Activated B cell treated with CpG ODN at 0.5 μM for 24 hours (primary cell): Measurements from ENCODE around the gene HMBS. TPM values are rescaled to one million over a fixed set of nuclear protein-coding genes. Genes with fewer than 3 reads are reported as not detected.

Source experiments
- ATAC-seq: fragments of 200-7000 bp; cut with Tn5 transposase; one replicate; pipeline ENCODE4 v1.10.0; 2021; ENCODE audit warnings: low read depth, mild to moderate bottlenecking, moderate library complexity
- CTCF ChIA-PET: fragments of 350-600 bp; sonication (Branson Sonifier 250); formaldehyde crosslinking; loops from one replicate; lab custom pipeline; 2021; ENCODE audit warnings: antibody characterized with exemption; lab: Charles Lee
- POLR2A ChIA-PET: fragments of 350-600 bp; sonication (Branson Sonifier 250); formaldehyde crosslinking; loops from one replicate; lab custom pipeline; 2021; ENCODE audit warnings: antibody characterized with exemption; lab: Charles Lee
- DNase-seq: peaks from one replicate; pipeline ENCODE4 v3.0.0; 2022
- H3K27ac Mint-ChIP-seq: one replicate; pipeline ENCODE4 v1.8.0; 2020; ENCODE audit warnings: mixed read lengths
- H3K27me3 Mint-ChIP-seq: one replicate; pipeline ENCODE4 v1.8.0; 2021; ENCODE audit warnings: mixed read lengths
- H3K36me3 Mint-ChIP-seq: one replicate; pipeline ENCODE4 v1.8.0; 2021; ENCODE audit warnings: low read depth, mixed read lengths
- H3K4me1 Mint-ChIP-seq: one replicate; pipeline ENCODE4 v1.8.0; 2021; ENCODE audit warnings: mixed read lengths
- H3K4me3 Mint-ChIP-seq: one replicate; pipeline ENCODE4 v1.8.0; 2020; ENCODE audit warnings: mild to moderate bottlenecking, mixed read lengths
- H3K9me3 Mint-ChIP-seq: one replicate; pipeline ENCODE4 v1.8.0; 2020; ENCODE audit warnings: mixed read lengths
- intact Hi-C: fragments of 100-400 bp; cut with micrococcal nuclease; formaldehyde crosslinking; loops from one replicate; pipeline ENCODE4 v1.15.1; 2024
- total RNA-seq: library from RNA; stranded (reverse); gene quantifications from 2 replicates; pipeline ENCODE4 v1.2.3, GENCODE V29; 2022
- TF ChIP-seq, protein P1 (sequence below): fragments of 200-600 bp; IDR thresholded peaks from one replicate; pipeline ENCODE4 v1.8.0; 2022; ENCODE audit warnings: antibody characterized with exemption, mild to moderate bottlenecking

Gene HMBS
- total RNA-seq, 1 donor from 2014 or later = 26.9 TPM

DNA sequence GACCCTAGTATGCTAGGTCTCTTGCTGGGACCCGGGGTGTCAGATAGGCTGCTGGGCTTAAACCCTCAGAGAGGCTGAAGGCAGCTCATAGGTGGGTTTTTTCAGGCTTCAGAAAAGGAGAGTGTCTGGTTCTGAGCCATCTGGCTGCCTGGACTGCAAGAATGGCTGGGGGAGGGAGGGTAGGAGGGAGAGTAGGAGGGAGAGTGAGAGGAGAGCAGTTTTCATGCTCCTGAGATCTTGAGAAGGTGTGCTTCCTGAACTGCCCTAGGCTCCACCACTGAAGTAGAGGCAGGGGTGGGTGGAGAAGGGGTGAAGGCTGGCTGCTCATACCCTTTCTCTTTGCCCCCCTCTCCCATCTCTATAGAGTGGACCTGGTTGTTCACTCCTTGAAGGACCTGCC lies 4.6 kb downstream of the HMBS start:
- peaks cover 32% of the 10 kb centered on the region for H3K4me1 Mint-ChIP-seq
- ATAC-seq (no peak), DNase-seq (no peak)
- no peaks in the 10 kb centered on the region for H3K9me3 Mint-ChIP-seq
- POLR2A ChIA-PET = interaction anchor here (0.6 kb wide), 1 partner anchor 164 kb away, joined by 3 read pairs; the partner anchor contains the start of gene BCL9L
- peaks cover 24% of the 10 kb centered on the region for H3K36me3 Mint-ChIP-seq
- CTCF ChIA-PET = no interaction called here
- H3K4me3 Mint-ChIP-seq = no peak overlapping the region
- TF ChIP-seq, protein P1, sequence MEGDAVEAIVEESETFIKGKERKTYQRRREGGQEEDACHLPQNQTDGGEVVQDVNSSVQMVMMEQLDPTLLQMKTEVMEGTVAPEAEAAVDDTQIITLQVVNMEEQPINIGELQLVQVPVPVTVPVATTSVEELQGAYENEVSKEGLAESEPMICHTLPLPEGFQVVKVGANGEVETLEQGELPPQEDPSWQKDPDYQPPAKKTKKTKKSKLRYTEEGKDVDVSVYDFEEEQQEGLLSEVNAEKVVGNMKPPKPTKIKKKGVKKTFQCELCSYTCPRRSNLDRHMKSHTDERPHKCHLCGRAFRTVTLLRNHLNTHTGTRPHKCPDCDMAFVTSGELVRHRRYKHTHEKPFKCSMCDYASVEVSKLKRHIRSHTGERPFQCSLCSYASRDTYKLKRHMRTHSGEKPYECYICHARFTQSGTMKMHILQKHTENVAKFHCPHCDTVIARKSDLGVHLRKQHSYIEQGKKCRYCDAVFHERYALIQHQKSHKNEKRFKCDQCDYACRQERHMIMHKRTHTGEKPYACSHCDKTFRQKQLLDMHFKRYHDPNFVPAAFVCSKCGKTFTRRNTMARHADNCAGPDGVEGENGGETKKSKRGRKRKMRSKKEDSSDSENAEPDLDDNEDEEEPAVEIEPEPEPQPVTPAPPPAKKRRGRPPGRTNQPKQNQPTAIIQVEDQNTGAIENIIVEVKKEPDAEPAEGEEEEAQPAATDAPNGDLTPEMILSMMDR = no peak
- H3K27ac Mint-ChIP-seq = no peak overlapping the region
- intact Hi-C loops = no loop called here
- no peaks in the 10 kb centered on the region for H3K27me3 Mint-ChIP-seq

DNA sequence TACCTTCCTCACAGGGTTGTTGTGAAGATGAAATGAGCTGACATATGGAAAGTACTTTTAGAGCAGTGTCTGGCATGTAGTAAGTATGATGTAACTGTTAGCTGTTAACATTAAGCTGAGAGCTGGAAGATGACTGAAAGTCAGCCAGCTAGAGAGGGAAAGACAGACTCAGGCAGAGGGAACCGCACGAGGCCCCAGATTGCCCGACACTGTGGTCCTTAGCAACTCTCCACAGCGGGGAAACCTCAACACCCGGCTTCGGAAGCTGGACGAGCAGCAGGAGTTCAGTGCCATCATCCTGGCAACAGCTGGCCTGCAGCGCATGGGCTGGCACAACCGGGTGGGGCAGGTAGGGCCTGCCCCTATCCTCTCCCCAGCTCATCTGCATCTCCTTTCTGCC lies 6.5 kb downstream of the HMBS start:
- no peak overlapping the region for H3K4me3 Mint-ChIP-seq
- DNase-seq (no peak), ATAC-seq (no peak)
- no peaks in the 10 kb centered on the region for H3K27me3 Mint-ChIP-seq
- H3K9me3 Mint-ChIP-seq = no peaks in the 10 kb centered on the region
- peaks cover 27% of the 10 kb centered on the region for H3K4me1 Mint-ChIP-seq
- intact Hi-C loops = no loop called here
- ChIA-PET CTCF (no interaction called here), POLR2A (interaction anchor here (0.7 to 1.9 kb wide), 2 partner anchors 15 to 24 kb away, joined by 3 to 5 read pairs; partner anchors contain the start of genes C2CD2L and VPS11)
- H3K36me3 Mint-ChIP-seq = peaks cover 28% of the 10 kb centered on the region
- TF ChIP-seq, protein P1 = no peak
- H3K27ac Mint-ChIP-seq = no peak overlapping the region

DNA sequence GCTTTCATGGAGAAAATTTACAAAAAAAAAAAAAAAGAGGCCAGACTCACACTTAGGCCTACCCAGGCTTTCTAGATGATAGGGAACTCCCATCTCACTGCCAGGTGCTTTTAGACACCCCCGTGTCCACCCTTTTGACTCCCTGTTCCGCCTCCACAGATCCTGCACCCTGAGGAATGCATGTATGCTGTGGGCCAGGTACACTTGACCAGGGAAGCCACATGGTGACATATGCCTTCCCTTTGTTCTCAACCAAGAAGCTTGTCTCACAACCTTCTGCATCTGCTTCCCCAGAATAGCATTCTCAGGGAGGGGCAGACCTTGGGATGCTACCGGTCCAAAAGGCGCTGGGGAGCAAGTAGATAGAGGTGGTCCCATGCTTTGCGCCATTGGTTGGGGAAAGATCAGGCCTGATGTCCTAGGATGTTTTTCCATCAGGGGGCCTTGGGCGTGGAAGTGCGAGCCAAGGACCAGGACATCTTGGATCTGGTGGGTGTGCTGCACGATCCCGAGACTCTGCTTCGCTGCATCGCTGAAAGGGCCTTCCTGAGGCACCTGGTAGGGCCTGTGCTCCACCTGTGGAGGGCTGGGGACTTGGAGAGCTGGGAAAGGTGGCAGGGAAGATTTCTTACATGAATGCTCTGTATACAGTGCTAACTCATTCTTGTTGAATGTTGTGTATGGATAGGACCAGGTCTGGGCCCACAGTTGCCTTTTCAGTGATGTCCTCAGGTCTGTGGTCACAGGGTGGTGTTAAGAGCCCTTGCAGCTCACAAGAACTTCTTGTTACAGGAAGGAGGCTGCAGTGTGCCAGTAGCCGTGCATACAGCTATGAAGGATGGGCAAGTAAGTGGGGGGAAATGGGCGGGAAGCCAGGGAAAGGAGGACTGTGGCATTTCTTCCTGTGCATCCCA lies 7.5 kb downstream of the HMBS start:
- H3K9me3 Mint-ChIP-seq = no peaks in the 10 kb centered on the region
- intact Hi-C loops = no loop called here
- no peaks in the 10 kb centered on the region for H3K27me3 Mint-ChIP-seq
- TF ChIP-seq, protein P1 = no peak
- DNase-seq (no peak), ATAC-seq (no peak)
- ChIA-PET POLR2A (interaction anchor here (1.9 kb wide), 1 partner anchor 14 kb away, joined by 5 read pairs; the partner anchor contains the start of gene C2CD2L), CTCF (no interaction called here)
- H3K4me1 Mint-ChIP-seq = peaks cover 33% of the 10 kb centered on the region
- H3K36me3 Mint-ChIP-seq = peaks cover 36% of the 10 kb centered on the region
- peak overlapping the region; percentile 24 for H3K4me3 Mint-ChIP-seq
- peak overlapping the region; percentile 41 for H3K27ac Mint-ChIP-seq

DNA sequence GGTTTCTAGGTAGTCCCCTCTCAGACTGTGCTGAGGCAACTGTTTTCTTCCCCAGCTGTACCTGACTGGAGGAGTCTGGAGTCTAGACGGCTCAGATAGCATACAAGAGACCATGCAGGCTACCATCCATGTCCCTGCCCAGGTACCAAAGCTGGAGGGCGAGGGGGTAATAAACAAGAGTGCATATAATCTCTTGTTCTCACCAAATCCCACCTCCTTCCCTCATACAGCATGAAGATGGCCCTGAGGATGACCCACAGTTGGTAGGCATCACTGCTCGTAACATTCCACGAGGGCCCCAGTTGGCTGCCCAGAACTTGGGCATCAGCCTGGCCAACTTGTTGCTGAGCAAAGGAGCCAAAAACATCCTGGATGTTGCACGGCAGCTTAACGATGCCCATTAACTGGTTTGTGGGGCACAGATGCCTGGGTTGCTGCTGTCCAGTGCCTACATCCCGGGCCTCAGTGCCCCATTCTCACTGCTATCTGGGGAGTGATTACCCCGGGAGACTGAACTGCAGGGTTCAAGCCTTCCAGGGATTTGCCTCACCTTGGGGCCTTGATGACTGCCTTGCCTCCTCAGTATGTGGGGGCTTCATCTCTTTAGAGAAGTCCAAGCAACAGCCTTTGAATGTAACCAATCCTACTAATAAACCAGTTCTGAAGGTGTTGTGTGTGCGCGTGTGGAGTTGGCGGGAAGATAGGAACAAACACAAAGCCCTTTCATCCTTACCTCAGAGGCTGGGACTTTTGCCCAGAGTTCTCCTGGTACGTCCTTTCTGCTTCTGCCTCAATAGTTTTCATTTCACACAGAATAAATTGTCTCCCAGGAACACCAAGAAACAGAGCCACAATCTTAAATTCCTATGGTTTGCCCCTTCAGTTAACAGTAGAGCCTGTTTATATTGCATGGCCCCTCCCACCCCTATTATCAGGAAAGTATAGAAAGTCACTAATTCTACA lies 8.5 kb downstream of the HMBS start:
- H3K27ac Mint-ChIP-seq = peak overlapping the region; percentile 41
- no peaks in the 10 kb centered on the region for H3K27me3 Mint-ChIP-seq
- ChIA-PET POLR2A (interaction anchor here (0.5 to 3.1 kb wide), 7 partner anchors 8 to 245 kb away, joined by 5 to 69 read pairs (median 7); partner anchors contain the start of genes C2CD2L, HINFP, HMBS and NLRX1), CTCF (interaction anchor here (1.2 kb wide), 1 partner anchor 53 kb away, joined by 3 read pairs; no protein-coding TSS in a partner anchor)
- intact Hi-C loops = no loop called here
- no peak for ATAC-seq
- peaks cover 46% of the 10 kb centered on the region for H3K36me3 Mint-ChIP-seq
- H3K4me1 Mint-ChIP-seq = peaks cover 43% of the 10 kb centered on the region
- peak overlapping the region; percentile 92 for H3K4me3 Mint-ChIP-seq
- TF ChIP-seq, protein P1 = no peak
- H3K9me3 Mint-ChIP-seq = no peaks in the 10 kb centered on the region
- DNase-seq = no peak
